NCI-H2196 treated with DMSO at 0.1 percent for 48 hours (cell line): Measurements from ENCODE around the gene WDR27.

ENCODE experiments used
- DNase-seq: peaks from one replicate; lab custom pipeline; 2025; ENCODE audit not compliant: unreplicated experiment; lab: John Stamatoyannopoulos, UW

WDR27 gene

GRCh38 chr6:169701954-169702839 lies at the start of gene WDR27, which contains the start of gene C6orf120:
TSS of gene WDR27 (minus strand) at chr6:169702029. CDS start at chr6:169689005, 13,024 bp downstream.
TSS of gene C6orf120 (plus strand) at chr6:169702126. CDS start at chr6:169702460, 334 bp downstream.
- DNase-seq: peak; percentile 74

- no peak for DNase-seq
Measured at GRCh38 chr6:169746556-169746955, 44.7 kb upstream of the WDR27 start.

- no peak for DNase-seq
Measured at GRCh38 chr6:169745405-169745804, 43.6 kb upstream of the WDR27 start.

- DNase-seq: no peak
Measured at GRCh38 chr6:169741344-169741743, 39.5 kb upstream of the WDR27 start.

GRCh38 chr6:169738976-169739529 lies 37.2 kb upstream of the WDR27 start:
- DNase-seq: no peak

- no peak for DNase-seq
Measured at GRCh38 chr6:169738204-169738975, 36.6 kb upstream of the WDR27 start.

- no peak for DNase-seq
Measured at GRCh38 chr6:169729961-169730360, 28.1 kb upstream of the WDR27 start.

GRCh38 chr6:169726963-169727362 lies 25.1 kb upstream of the WDR27 start:
- DNase-seq: no peak

- no peak for DNase-seq
Measured at GRCh38 chr6:169726049-169726400, 24.2 kb upstream of the WDR27 start.

GRCh38 chr6:169725125-169726048 lies 23.6 kb upstream of the WDR27 start:
- DNase-seq: no peak

- DNase-seq: no peak
Measured at GRCh38 chr6:169724494-169725124, 22.8 kb upstream of the WDR27 start, which contains the start of gene PHF10. TSS of gene PHF10 (minus strand) at chr6:169724500. CDS start at chr6:169723931, 569 bp downstream.

- no peak for DNase-seq
Measured at GRCh38 chr6:169723991-169724493, 22.2 kb upstream of the WDR27 start.

- DNase-seq: no peak
Measured at GRCh38 chr6:169723200-169723909, 21.5 kb upstream of the WDR27 start.

- DNase-seq: no peak
Measured at GRCh38 chr6:169722362-169723199, 20.8 kb upstream of the WDR27 start.

GRCh38 chr6:169720207-169720855 lies 18.5 kb upstream of the WDR27 start:
- DNase-seq: no peak

- DNase-seq: no peak
Measured at GRCh38 chr6:169719117-169719516, 17.3 kb upstream of the WDR27 start.

GRCh38 chr6:169714595-169714994 lies 12.8 kb upstream of the WDR27 start:
- no peak for DNase-seq

GRCh38 chr6:169714178-169714577 lies 12.3 kb upstream of the WDR27 start:
- DNase-seq: no peak
